Measurements from ENCODE around the gene PLA2G6.
"Not testable (repeated sequence)": the region's sequence is repeated elsewhere in the genome, so short reads cannot be mapped to it uniquely, and the experiment has no call there.

PLA2G6 gene

GRCh38 chr22:38196791-38197419 lies 15.3 kb upstream of the PLA2G6 start:
- DNase-seq (ENCODE audit: extremely low spot score, insufficient read length, low read depth) (no peak), FAIRE-seq (no peak)

- FAIRE-seq, result no peak
These were observed 11.9 kb upstream of the PLA2G6 start for GRCh38 chr22:38193580-38193979.

GRCh38 chr22:38192475-38192863 lies 10.8 kb upstream of the PLA2G6 start:
- FAIRE-seq (no peak), DNase-seq (ENCODE audit: extremely low spot score, insufficient read length, low read depth) (no peak)

More at GRCh38 chr22:38193580-38193979, 11.9 kb upstream of the PLA2G6 start:
- no peak for DNase-seq (ENCODE audit: extremely low spot score, insufficient read length, low read depth)

- DNase-seq (ENCODE audit: extremely low spot score, insufficient read length, low read depth), result no peak
- no peak for FAIRE-seq
These were observed 10.3 kb upstream of the PLA2G6 start for GRCh38 chr22:38191731-38192474.

GRCh38 chr22:38191055-38191454 lies 9.4 kb upstream of the PLA2G6 start:
- no peak for FAIRE-seq

GRCh38 chr22:38190581-38190980 lies 9.0 kb upstream of the PLA2G6 start:
- no peak for DNase-seq (ENCODE audit: extremely low spot score, insufficient read length, low read depth)
- no peak for FAIRE-seq

More at GRCh38 chr22:38191055-38191454, 9.4 kb upstream of the PLA2G6 start:
- DNase-seq (ENCODE audit: extremely low spot score, insufficient read length, low read depth), result no peak

- FAIRE-seq (no peak), DNase-seq (ENCODE audit: extremely low spot score, insufficient read length, low read depth) (no peak)
These were observed 7.5 kb upstream of the PLA2G6 start for GRCh38 chr22:38189104-38189503.

- FAIRE-seq (no peak), DNase-seq (ENCODE audit: extremely low spot score, insufficient read length, low read depth) (no peak)
These were observed 6.0 kb upstream of the PLA2G6 start for GRCh38 chr22:38187413-38188212.

GRCh38 chr22:38186429-38186828 lies 4.8 kb upstream of the PLA2G6 start:
- FAIRE-seq (no peak), DNase-seq (ENCODE audit: extremely low spot score, insufficient read length, low read depth) (no peak)

- DNase-seq (ENCODE audit: extremely low spot score, insufficient read length, low read depth) (no peak), FAIRE-seq (no peak)
These were observed 3.2 kb upstream of the PLA2G6 start for GRCh38 chr22:38184788-38185187.

GRCh38 chr22:38180841-38181452 lies 683 bp downstream of the PLA2G6 start:
- no peak for DNase-seq (ENCODE audit: extremely low spot score, insufficient read length, low read depth)
- peak; percentile 59 for FAIRE-seq

- not testable (repeated sequence) for FAIRE-seq; DNase-seq (ENCODE audit: extremely low spot score, insufficient read length, low read depth)
These were observed 3.1 kb downstream of the PLA2G6 start for GRCh38 chr22:38178605-38178937.

- DNase-seq (ENCODE audit: extremely low spot score, insufficient read length, low read depth), result no peak
- FAIRE-seq, result no peak
These were observed 3.6 kb downstream of the PLA2G6 start for GRCh38 chr22:38177926-38178604.

GRCh38 chr22:38177571-38177925 lies 4.1 kb downstream of the PLA2G6 start:
- DNase-seq (ENCODE audit: extremely low spot score, insufficient read length, low read depth); FAIRE-seq: not testable (repeated sequence)

- no peak for DNase-seq (ENCODE audit: extremely low spot score, insufficient read length, low read depth)
- peak; percentile 12 for FAIRE-seq
These were observed 4.6 kb downstream of the PLA2G6 start for GRCh38 chr22:38177044-38177443.

- peak; percentile 89 for FAIRE-seq
- no peak for DNase-seq (ENCODE audit: extremely low spot score, insufficient read length, low read depth)
These were observed 5.4 kb downstream of the PLA2G6 start for GRCh38 chr22:38176170-38176741.

GRCh38 chr22:38175206-38176118 lies 6.2 kb downstream of the PLA2G6 start:
- no peak for DNase-seq (ENCODE audit: extremely low spot score, insufficient read length, low read depth)
- FAIRE-seq, result no peak

- DNase-seq (ENCODE audit: extremely low spot score, insufficient read length, low read depth) (no peak), FAIRE-seq (no peak)
These were observed 7.0 kb downstream of the PLA2G6 start for GRCh38 chr22:38174626-38175025.

- DNase-seq (ENCODE audit: extremely low spot score, insufficient read length, low read depth) (no peak), FAIRE-seq (no peak)
These were observed 8.1 kb downstream of the PLA2G6 start for GRCh38 chr22:38173641-38173906.
